K562 (cell line): Measurements from ENCODE around the gene TRIM10. TPM values are rescaled to one million over a fixed set of nuclear protein-coding genes. Genes with fewer than 3 reads are reported as not detected.
A peak's percentile ranks its signal among the peaks of the same experiment; 100 is the strongest.

ENCODE experiments used
- ATAC-seq: fragments of 200-7000 bp; cut with Tn5 transposase; 3 replicates; pipeline ENCODE4 v1.9.1; 2020; ENCODE audit warnings: moderate library complexity
- BruUV-seq: library from RNA; stranded (reverse); fragments of 400-500 nt; replicated peaks from 2 replicates; lab custom pipeline; 2021; lab: Mats Ljungman, UMichigan
- CTCF ChIA-PET: fragments of 300-600 bp; formaldehyde crosslinking; extraction: SDS; loops from one replicate; lab custom pipeline; 2021; ENCODE audit warnings: low intra/inter-chr PET ratio; lab: Yijun Ruan, JAX
- POLR2A ChIA-PET: fragments of 300-600, 350-650 bp; sonication (Branson Sonifier 250); formaldehyde crosslinking; extraction: SDS; loops from one replicate; lab custom pipeline; 2021; ENCODE audit warnings: antibody characterized with exemption, inconsistent platforms; lab: Yijun Ruan, JAX
- DNase-seq, 4 experiments: peaks; one replicate each; pipeline versions ENCODE4 v3.0.0 to v3.0.0-alpha.2; 2011 to 2018; ENCODE audit warnings: low spot score in 3 of 4, mixed read lengths in 3 of 4; ENCODE audit errors: extremely low read depth in 1 of 4
- FAIRE-seq: peaks from 2 replicates; lab custom pipeline; 2011; peaks lifted over from hg19 to GRCh38; lab: Jason Lieb, UNC
- H2AFZ ChIP-seq: 2 replicates; pipeline ENCODE4 v1.6.0; 2011; ENCODE audit warnings: low read depth, low read length, control low read depth, inconsistent platforms
- H3K27ac ChIP-seq: fragments of 200-600 bp; 3 replicates; pipeline ENCODE4 v1.8.0; 2011; ENCODE audit warnings: low read depth, mild to moderate bottlenecking, control low read depth, inconsistent platforms, low read length, moderate library complexity, mixed read lengths; ENCODE audit errors: extremely low read depth
- H3K27me3 ChIP-seq, 2 experiments: fragments of 300-600 bp in 1 of 2; 2 replicates in 1 of 2; 3 replicates in 1 of 2; pipeline versions ENCODE4 v1.6.0 to v1.8.0; 2011; ENCODE audit warnings: inconsistent platforms in 2 of 2, low read length in 2 of 2, mild to moderate bottlenecking in 1 of 2, mixed read lengths in 1 of 2, moderate library complexity in 1 of 2; ENCODE audit not compliant: control insufficient read depth in 2 of 2, insufficient read depth in 2 of 2
- H3K36me3 ChIP-seq: fragments of 300-600 bp; 3 replicates; pipeline ENCODE4 v1.8.0; 2011; ENCODE audit warnings: mild to moderate bottlenecking, low read length, inconsistent platforms; ENCODE audit not compliant: control insufficient read depth, insufficient read depth
- H3K4me1 ChIP-seq, 2 experiments: fragments of 200-600 bp in 1 of 2; replicated peaks in 1 of 2; 2 replicates in 1 of 2; 3 replicates in 1 of 2; pipeline versions ENCODE4 v1.5.1 to v1.8.0; 2011; ENCODE audit warnings: inconsistent platforms in 2 of 2, low read length in 2 of 2, mild to moderate bottlenecking in 1 of 2, mixed read lengths in 1 of 2, moderate library complexity in 1 of 2; ENCODE audit not compliant: control insufficient read depth in 2 of 2, insufficient read depth in 2 of 2
- H3K4me2 ChIP-seq: 2 replicates; pipeline ENCODE4 v1.6.1; 2011; ENCODE audit warnings: low read length, control low read depth, inconsistent platforms, mixed read lengths; ENCODE audit not compliant: insufficient read depth
- H3K4me3 ChIP-seq: fragments of 200-600 bp; sonication (generic), shearing (Covaris generic); 2 replicates; pipeline ENCODE4 v1.5.1; 2016; ENCODE audit warnings: control low read depth, inconsistent platforms
- H3K79me2 ChIP-seq: fragments of 200-600 bp; 3 replicates; pipeline ENCODE4 v1.8.0; 2011; ENCODE audit warnings: low read length, inconsistent platforms; ENCODE audit not compliant: control insufficient read depth, insufficient read depth
- H3K9ac ChIP-seq, 2 experiments: 2 replicates each; pipeline versions ENCODE4 v1.6.0 to v1.6.1; 2011; ENCODE audit warnings: low read depth in 2 of 2, low read length in 2 of 2, control low read depth in 1 of 2, inconsistent platforms in 1 of 2, mild to moderate bottlenecking in 1 of 2, mixed read lengths in 1 of 2; ENCODE audit not compliant: insufficient read depth in 1 of 2
- H3K9me1 ChIP-seq: one replicate; pipeline ENCODE4 v1.6.0; 2011; ENCODE audit warnings: inconsistent platforms, mild to moderate bottlenecking, low read length, moderate library complexity; ENCODE audit not compliant: control insufficient read depth, insufficient read depth
- H3K9me3 ChIP-seq: replicated peaks from 2 replicates; pipeline ENCODE4 v1.5.1; 2011; ENCODE audit warnings: low read depth, low read length, inconsistent platforms; ENCODE audit not compliant: control insufficient read depth, insufficient read depth
- H4K20me1 ChIP-seq: replicated peaks from 2 replicates; pipeline ENCODE4 v1.6.1; 2011; ENCODE audit warnings: low read length, inconsistent platforms, mixed read lengths; ENCODE audit not compliant: control insufficient read depth, insufficient read depth
- ZNF589 ChIP-seq: fragments of 200-800 bp; sonication (Bioruptor generic); IDR thresholded peaks from 2 replicates; pipeline ENCODE4 v1.6.1; 2016; ENCODE audit warnings: low read depth, missing genetic modification characterization, missing compliant biosample characterization
- WGBS: fragments of 100-300 bp; shearing (Covaris generic); methylation state at CpG from one replicate; pipeline ENCODE4 v1.1.6; 2016; ENCODE audit warnings: low coverage, mixed read lengths; ENCODE audit not compliant: insufficient coverage; ENCODE audit errors: missing lambda C conversion rate; 5-methylcytosine and 5-hydroxymethylcytosine counted together
- in situ Hi-C: fragments of 300-500 bp; cut with MboI; formaldehyde crosslinking; loops from 4 replicates; pipeline ENCODE4 v1.15.0; 2018; ENCODE audit warnings: inconsistent platforms, mixed read lengths
- intact Hi-C: fragments of 100-400 bp; cut with micrococcal nuclease; formaldehyde crosslinking; loops from 2 replicates; pipeline ENCODE4 v1.14.2; 2022
- polyA plus RNA-seq, 8 experiments: library from polyadenylated mRNA; depleted of rRNA in 4 of 8; stranded (reverse) in 5 of 8; unstranded in 3 of 8; fragments of >200 nt; fragmentation: Nextera tagmentation in 2 of 8; fragmentation: Illumina TruSeq in 1 of 8; extraction: Ambion mirVana in 2 of 8; extraction: Trizol in 1 of 8; gene quantifications; 2 replicates each; pipeline versions ENCODE4 v1.2.1 to v1.2.3, GENCODE V29; 2011 to 2014; ENCODE audit warnings: inconsistent platforms in 1 of 8, missing spikeins in 1 of 8
- total RNA-seq, 7 experiments: library from RNA; depleted of rRNA in 6 of 7; stranded (reverse); fragments of >200 nt in 6 of 7; fragmentation: Illumina TruSeq in 2 of 7; extraction: Trizol in 2 of 7; gene quantifications; 2 replicates each; pipeline versions ENCODE4 v1.2.1 to v1.2.3, GENCODE V29; 2011 to 2021; ENCODE audit warnings: low replicate concordance in 1 of 7
- TF ChIP-seq, protein P1 (sequence below): fragments of 250-450 bp; sonication (Bioruptor Pico); IDR thresholded peaks from 2 replicates; pipeline ENCODE4 v1.5.0; 2021

Gene TRIM10
- total and polyA plus RNA-seq, 9 of the 15 experiments (the other 6 are each of a cell fraction or from before 2014, with no cell fraction given), result 0.15 to 0.90 (median 0.36) TPM

DNA sequence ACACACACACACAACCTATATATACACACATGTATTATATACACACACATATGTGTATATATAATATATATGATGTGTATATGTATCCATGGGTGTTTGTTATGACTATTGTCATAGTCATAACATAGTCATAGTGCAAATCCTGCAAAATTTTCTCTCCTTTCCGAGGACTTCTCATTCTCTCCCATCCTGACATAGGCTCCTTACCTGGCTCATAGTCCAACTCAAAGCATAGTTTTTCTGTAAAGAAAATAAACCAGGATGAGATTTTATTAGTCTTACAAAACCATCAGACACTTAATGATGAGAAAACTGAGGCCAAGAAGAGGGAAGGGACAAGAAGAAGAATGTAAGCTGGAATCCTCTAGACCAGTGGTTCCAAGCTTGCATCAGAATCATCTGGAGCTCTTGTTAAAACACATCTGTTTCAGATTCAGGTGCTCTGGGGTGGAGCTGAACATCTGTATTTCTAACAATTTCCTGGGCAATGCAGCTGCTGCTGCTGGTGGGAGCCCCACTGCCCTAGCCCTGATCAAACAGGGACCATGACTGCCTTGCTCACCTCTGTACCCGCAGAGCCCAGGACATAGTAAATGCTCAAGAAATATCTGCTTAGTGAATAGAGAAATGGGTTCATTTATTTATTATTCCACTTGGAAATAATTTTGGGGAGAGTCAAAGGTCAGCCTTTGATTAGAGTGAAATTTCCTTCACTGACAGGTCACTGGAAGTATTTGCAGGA is 5.3 kb downstream of the TRIM10 start:
- peak; percentile 74; the same call in 1 of the 2 replicates for TF ChIP-seq ZNF589 (CRISPR knock-in tag)
- TF ChIP-seq, protein P1, sequence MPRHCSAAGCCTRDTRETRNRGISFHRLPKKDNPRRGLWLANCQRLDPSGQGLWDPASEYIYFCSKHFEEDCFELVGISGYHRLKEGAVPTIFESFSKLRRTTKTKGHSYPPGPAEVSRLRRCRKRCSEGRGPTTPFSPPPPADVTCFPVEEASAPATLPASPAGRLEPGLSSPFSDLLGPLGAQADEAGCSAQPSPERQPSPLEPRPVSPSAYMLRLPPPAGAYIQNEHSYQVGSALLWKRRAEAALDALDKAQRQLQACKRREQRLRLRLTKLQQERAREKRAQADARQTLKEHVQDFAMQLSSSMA, result no peak
- H3K4me3 ChIP-seq, result no peak overlapping the region
- H3K4me1 ChIP-seq, result peaks cover 6 to 33% of the 10 kb centered on the region in 2 experiments
- intact Hi-C loops (no loop called here), in situ Hi-C loops (no loop called here)
- FAIRE-seq, result no peak
- H3K36me3 ChIP-seq, result no peaks in the 10 kb centered on the region
- H3K4me2 ChIP-seq, result peak overlapping the region; percentile 22; the same call in 1 of the 2 replicates
- no peak for DNase-seq
- H4K20me1 ChIP-seq, result no peaks in the 10 kb centered on the region
- H2AFZ ChIP-seq, result no peak overlapping the region; the same call in 1 of the 2 replicates
- ATAC-seq, result no peak
- no peaks in the 10 kb centered on the region for H3K79me2 ChIP-seq
- no peak overlapping the region for H3K9ac ChIP-seq
- no TSS peak for BruUV-seq
- 25% methylated on average over 2 of the region's 2 CpGs for WGBS
- H3K27ac ChIP-seq, result no peak overlapping the region
- H3K27me3 ChIP-seq, result peaks cover 2 to 23% of the 10 kb centered on the region in 2 experiments; a peak in 3 of 5 replicates
- H3K9me3 ChIP-seq, result no peaks in the 10 kb centered on the region
- ChIA-PET CTCF (no interaction called here), POLR2A (no interaction called here)
- no peaks in the 10 kb centered on the region for H3K9me1 ChIP-seq
